Right lobe of liver (tissue), 4 donors: ENCODE results near the gene OAF.

Experiments used
- CTCF ChIP-seq, 4 donors: fragments of 200-600 bp in 3 of 4; fragments of 450-650 bp in 1 of 4; IDR thresholded peaks; one replicate each; pipeline versions ENCODE4 v1.5.1 to v1.8.0; 2016 to 2022; ENCODE audit warnings: antibody characterized with exemption in 4 of 4, mild to moderate bottlenecking in 2 of 4
- POLR2A ChIP-seq: fragments of 450-650 bp; IDR thresholded peaks from one replicate; pipeline ENCODE4 v1.6.1; 2017; ENCODE audit warnings: antibody characterized with exemption, mild to moderate bottlenecking
- donor health status: DM: no; HTN: no; CAD: no.
- donor health status: DM: no; HTN: no; CAD: no.
- donor health status: DM: no; HTN: yes; CAD: no.

- TF ChIP-seq CTCF (IDR thresholded peaks at IDR 0.05), result no peak
- TF ChIP-seq POLR2A, result no peak
Measured at GRCh38 chr11:120186456-120186773, 24.4 kb upstream of the OAF start.
